Fibroblast of the aortic adventitia (primary cell): Measurements from ENCODE around the gene TNXB. TPM values are rescaled to one million over a fixed set of nuclear protein-coding genes. Genes with fewer than 3 reads are reported as not detected.
A peak's percentile ranks its signal among the peaks of the same experiment; 100 is the strongest.
"Not testable (repeated sequence)": the region's sequence is repeated elsewhere in the genome, so short reads cannot be mapped to it uniquely, and the experiment has no call there.

Experiments
- DNase-seq: peaks from one replicate; pipeline ENCODE4 v3.0.0-alpha.2; 2010; ENCODE audit warnings: low read depth
- H3K4me3 ChIP-seq: 2 replicates; pipeline ENCODE4 v1.5.1; 2011; ENCODE audit warnings: low read depth, mild to moderate bottlenecking, control low read depth, low read length, moderate library complexity
- total RNA-seq: library from RNA; depleted of rRNA; stranded (reverse); fragments of >200 nt; gene quantifications from 2 replicates; pipeline ENCODE4 v1.2.3, GENCODE V29; 2012; ENCODE audit warnings: low replicate concordance
- TF ChIP-seq, protein P1 (sequence below): IDR thresholded peaks from 2 replicates; pipeline ENCODE4 v1.5.1; 2011; ENCODE audit warnings: mild to moderate bottlenecking, low read length, control low read depth, inconsistent platforms; ENCODE audit not compliant: insufficient read depth

The TNXB gene
- total RNA-seq, 1 donor = 54.0 TPM

DNA sequence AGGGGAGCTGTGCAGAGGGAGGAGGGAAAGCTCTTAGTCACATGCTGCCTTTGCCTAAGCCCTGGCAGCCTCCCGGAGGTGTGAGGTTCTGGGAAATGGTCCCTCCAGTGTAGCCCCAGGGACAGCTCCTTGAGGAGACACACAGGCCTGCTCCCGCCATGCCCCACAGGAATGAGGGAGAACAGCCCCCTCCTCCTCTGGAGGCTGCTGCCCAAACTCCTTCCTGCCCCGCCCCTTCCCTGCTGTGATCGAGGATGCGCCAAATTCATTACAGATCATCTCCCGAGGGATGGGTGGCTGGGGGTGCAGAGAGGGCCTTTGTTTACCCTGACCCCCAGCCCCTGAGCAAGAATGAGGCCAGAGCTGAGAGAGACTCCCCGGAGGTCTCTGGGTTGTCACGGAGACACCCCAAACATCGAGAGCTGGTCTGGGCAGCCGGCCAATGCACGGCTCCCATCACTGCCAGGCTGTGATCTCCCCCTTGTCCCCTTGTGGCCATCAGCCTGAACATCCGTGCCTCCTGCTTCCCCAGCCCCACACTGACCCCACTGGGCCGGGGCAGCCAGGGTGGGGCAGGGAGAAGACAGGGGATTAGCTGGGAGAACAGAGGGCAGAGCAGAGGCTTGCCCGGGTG is 62.6 kb downstream of the TNXB start:
- DNase-seq = peak; percentile 22
- TF ChIP-seq, protein P1, sequence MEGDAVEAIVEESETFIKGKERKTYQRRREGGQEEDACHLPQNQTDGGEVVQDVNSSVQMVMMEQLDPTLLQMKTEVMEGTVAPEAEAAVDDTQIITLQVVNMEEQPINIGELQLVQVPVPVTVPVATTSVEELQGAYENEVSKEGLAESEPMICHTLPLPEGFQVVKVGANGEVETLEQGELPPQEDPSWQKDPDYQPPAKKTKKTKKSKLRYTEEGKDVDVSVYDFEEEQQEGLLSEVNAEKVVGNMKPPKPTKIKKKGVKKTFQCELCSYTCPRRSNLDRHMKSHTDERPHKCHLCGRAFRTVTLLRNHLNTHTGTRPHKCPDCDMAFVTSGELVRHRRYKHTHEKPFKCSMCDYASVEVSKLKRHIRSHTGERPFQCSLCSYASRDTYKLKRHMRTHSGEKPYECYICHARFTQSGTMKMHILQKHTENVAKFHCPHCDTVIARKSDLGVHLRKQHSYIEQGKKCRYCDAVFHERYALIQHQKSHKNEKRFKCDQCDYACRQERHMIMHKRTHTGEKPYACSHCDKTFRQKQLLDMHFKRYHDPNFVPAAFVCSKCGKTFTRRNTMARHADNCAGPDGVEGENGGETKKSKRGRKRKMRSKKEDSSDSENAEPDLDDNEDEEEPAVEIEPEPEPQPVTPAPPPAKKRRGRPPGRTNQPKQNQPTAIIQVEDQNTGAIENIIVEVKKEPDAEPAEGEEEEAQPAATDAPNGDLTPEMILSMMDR = peak; percentile 6
- H3K4me3 ChIP-seq = no peak overlapping the region

- H3K4me3 ChIP-seq = no peak overlapping the region
- peak; percentile 7 for DNase-seq
- TF ChIP-seq, protein P1 = no peak
Measured at GRCh38 chr6:32045811-32046449, 63.2 kb downstream of the TNXB start.

GRCh38 chr6:32044916-32045315 is 64.2 kb downstream of the TNXB start:
- H3K4me3 ChIP-seq, DNase-seq: not testable (repeated sequence)

DNA sequence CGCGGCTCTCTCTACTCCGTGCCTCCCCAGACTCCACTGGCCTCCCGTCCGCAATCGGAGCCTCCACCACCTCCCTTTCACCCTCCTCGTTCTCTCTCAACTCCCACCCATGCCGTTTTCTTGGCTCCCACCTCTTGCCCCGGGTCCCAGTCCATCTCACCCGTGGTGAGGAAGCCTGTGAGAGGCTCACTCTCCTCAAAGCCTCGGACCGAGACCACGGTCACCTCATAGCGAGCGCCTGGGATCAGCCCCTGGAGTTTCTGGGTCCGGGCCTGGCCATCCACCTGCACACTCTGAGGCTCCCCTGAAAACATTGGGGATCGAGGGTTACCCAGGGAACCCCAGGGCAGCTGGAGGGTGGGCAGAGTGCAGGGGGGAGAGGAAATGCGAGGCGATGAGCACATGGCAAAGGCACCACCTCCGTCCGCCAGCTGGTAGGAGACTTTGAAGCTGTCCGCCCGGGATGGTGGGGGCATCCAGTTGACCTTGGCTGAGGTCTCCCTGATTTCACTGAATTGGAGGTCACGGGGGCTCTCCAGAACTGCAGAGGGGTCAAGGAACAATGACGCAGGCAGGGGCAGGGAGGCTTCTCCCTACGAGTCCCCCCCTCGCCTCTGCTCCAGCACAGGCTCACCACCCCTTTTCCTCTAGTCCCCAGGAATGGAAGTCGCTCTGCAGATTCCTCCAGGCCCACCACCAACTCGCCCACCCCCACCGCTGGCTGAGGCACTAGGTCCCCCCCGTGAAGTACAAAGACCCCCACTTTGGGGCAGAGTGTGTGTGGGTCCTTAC is 65.4 kb downstream of the TNXB start:
- not testable (repeated sequence) for DNase-seq, H3K4me3 ChIP-seq

- H3K4me3 ChIP-seq, DNase-seq: not testable (repeated sequence)
Measured at GRCh38 chr6:32042276-32042675, 66.9 kb downstream of the TNXB start.

GRCh38 chr6:32041385-32041784 is 67.8 kb downstream of the TNXB start:
- H3K4me3 ChIP-seq, DNase-seq: not testable (repeated sequence)

GRCh38 chr6:32041050-32041321 is 68.2 kb downstream of the TNXB start:
- not testable (repeated sequence) for DNase-seq, H3K4me3 ChIP-seq

GRCh38 chr6:32040299-32041049 is 68.7 kb downstream of the TNXB start:
- H3K4me3 ChIP-seq, DNase-seq: not testable (repeated sequence)

GRCh38 chr6:32039321-32040274 is 69.5 kb downstream of the TNXB start:
- not testable (repeated sequence) for H3K4me3 ChIP-seq, DNase-seq

DNA sequence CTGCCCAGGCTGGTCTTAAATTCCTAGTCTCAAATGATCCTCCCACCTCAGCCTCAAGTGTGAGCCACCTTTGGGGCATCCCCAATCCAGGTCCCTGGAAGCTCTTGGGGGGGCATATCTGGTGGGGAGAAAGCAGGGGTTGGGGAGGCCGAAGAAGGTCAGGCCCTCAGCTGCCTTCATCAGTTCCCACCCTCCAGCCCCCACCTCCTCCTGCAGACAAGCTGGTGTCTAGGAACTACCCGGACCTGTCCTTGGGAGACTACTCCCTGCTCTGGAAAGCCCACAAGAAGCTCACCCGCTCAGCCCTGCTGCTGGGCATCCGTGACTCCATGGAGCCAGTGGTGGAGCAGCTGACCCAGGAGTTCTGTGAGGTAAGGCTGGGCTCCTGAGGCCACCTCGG is 70.3 kb downstream of the TNXB start:
- not testable (repeated sequence) for H3K4me3 ChIP-seq, DNase-seq

DNA sequence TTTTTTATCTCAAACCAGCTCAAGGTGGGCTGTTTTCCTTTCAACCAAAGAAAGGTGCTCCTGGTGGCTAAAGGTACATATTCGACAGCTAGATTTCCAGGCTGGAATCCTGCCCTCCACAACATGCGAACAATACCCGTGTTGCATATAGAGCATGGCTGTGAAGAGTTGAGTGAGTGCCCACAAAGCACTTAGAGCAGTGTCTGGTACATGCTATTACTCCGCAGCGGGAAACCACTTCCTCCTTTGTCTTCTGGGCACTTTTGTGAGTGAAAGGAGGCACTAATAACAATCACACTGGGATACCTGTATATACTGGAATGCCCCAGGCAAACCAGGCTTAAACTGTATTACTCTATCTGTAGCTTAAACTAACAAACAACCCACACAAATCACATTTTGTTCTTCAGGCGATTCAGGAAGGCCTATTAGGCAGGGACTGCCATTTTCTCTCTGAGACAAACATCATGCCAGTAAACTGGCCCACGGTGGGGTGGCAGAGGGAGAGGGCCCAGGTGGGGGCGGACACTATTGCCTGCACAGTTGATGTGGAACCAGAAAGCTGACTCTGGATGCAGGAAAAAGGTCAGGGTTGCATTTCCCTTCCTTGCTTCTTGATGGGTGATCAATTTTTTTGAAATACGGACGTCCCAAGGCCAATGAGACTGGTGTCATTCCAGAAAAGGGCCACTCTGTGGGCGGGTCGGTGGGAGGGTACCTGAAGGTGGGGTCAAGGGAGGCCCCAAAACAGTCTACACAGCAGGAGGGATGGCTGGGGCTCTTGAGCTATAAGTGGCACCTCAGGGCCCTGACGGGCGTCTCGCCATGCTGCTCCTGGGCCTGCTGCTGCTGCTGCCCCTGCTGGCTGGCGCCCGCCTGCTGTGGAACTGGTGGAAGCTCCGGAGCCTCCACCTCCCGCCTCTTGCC is 71.3 kb downstream of the TNXB start, which contains the start of gene CYP21A2:
Gene CYP21A2 (plus strand): TSS at position 818 of the 927 bp plus-strand sequence. CDS start 8 bp downstream, at position 826.
- not testable (repeated sequence) for DNase-seq, H3K4me3 ChIP-seq

- DNase-seq, H3K4me3 ChIP-seq: not testable (repeated sequence)
Measured at GRCh38 chr6:32037136-32037535, 72.0 kb downstream of the TNXB start.

- not testable (repeated sequence) for H3K4me3 ChIP-seq, DNase-seq
Measured at GRCh38 chr6:32035283-32036013, 73.7 kb downstream of the TNXB start.
